ENCODE results near the gene SPDYA.
A peak's percentile ranks its signal among the peaks of the same experiment; 100 is the strongest.
"Not testable (repeated sequence)": the region's sequence is repeated elsewhere in the genome, so short reads cannot be mapped to it uniquely, and the experiment has no call there.

The SPDYA gene

GRCh38 chr2:28810384-28811285 is at the start of gene SPDYA:
TSS of gene SPDYA (plus strand) at chr2:28810834. CDS start at chr2:28816015, 5,181 bp downstream.
- peak; percentile 95 for DNase-seq (ENCODE audit: low spot score)

- DNase-seq (ENCODE audit: low spot score), result no peak
Observed at GRCh38 chr2:28761420-28761819, 49.2 kb upstream of the SPDYA start.

GRCh38 chr2:28764909-28765711 is 45.5 kb upstream of the SPDYA start:
- DNase-seq (ENCODE audit: low spot score), result peak; percentile 12

- DNase-seq (ENCODE audit: low spot score), result no peak
Observed at GRCh38 chr2:28766070-28766469, 44.6 kb upstream of the SPDYA start.

GRCh38 chr2:28767337-28767736 is 43.3 kb upstream of the SPDYA start:
- DNase-seq (ENCODE audit: low spot score), result no peak

- no peak for DNase-seq (ENCODE audit: low spot score)
Observed at GRCh38 chr2:28768422-28768821, 42.2 kb upstream of the SPDYA start.

GRCh38 chr2:28768952-28769351 is 41.7 kb upstream of the SPDYA start:
- DNase-seq (ENCODE audit: low spot score), result no peak

GRCh38 chr2:28772351-28772750 is 38.3 kb upstream of the SPDYA start:
- no peak for DNase-seq (ENCODE audit: low spot score)

GRCh38 chr2:28776471-28776870 is 34.2 kb upstream of the SPDYA start:
- no peak for DNase-seq (ENCODE audit: low spot score)

GRCh38 chr2:28778392-28778791 is 32.2 kb upstream of the SPDYA start:
- DNase-seq (ENCODE audit: low spot score), result no peak

- no peak for DNase-seq (ENCODE audit: low spot score)
Observed at GRCh38 chr2:28779001-28779400, 31.6 kb upstream of the SPDYA start.

GRCh38 chr2:28780496-28780895 is 30.1 kb upstream of the SPDYA start:
- DNase-seq (ENCODE audit: low spot score), result no peak

GRCh38 chr2:28782423-28782822 is 28.2 kb upstream of the SPDYA start:
- DNase-seq (ENCODE audit: low spot score), result no peak

GRCh38 chr2:28784570-28784969 is 26.1 kb upstream of the SPDYA start:
- DNase-seq (ENCODE audit: low spot score), result not testable (repeated sequence)

- no peak for DNase-seq (ENCODE audit: low spot score)
Observed at GRCh38 chr2:28796620-28797019, 14.0 kb upstream of the SPDYA start.

GRCh38 chr2:28801726-28802125 is 8.9 kb upstream of the SPDYA start:
- DNase-seq (ENCODE audit: low spot score), result no peak

- no peak for DNase-seq (ENCODE audit: low spot score)
Observed at GRCh38 chr2:28802975-28803429, 7.6 kb upstream of the SPDYA start.

GRCh38 chr2:28809927-28810326 is 707 bp upstream of the SPDYA start:
- no peak for DNase-seq (ENCODE audit: low spot score)

GRCh38 chr2:28818053-28818452 is 7.4 kb downstream of the SPDYA start:
- no peak for DNase-seq (ENCODE audit: low spot score)

GRCh38 chr2:28821295-28821958 is 10.8 kb downstream of the SPDYA start:
- peak; percentile 49 for DNase-seq (ENCODE audit: low spot score)

- DNase-seq (ENCODE audit: low spot score), result no peak
Observed at GRCh38 chr2:28822036-28822435, 11.4 kb downstream of the SPDYA start.

- DNase-seq (ENCODE audit: low spot score), result no peak
Observed at GRCh38 chr2:28824207-28824606, 13.6 kb downstream of the SPDYA start.
